ENCODE measurements around the gene AQP11. TPM values are rescaled to one million over a fixed set of nuclear protein-coding genes. Genes with fewer than 3 reads are reported as not detected.

Gene AQP11
- polyA plus RNA-seq, 1 of the 3 experiments (the other 2 are of a cell fraction): 1.8 TPM

DNA sequence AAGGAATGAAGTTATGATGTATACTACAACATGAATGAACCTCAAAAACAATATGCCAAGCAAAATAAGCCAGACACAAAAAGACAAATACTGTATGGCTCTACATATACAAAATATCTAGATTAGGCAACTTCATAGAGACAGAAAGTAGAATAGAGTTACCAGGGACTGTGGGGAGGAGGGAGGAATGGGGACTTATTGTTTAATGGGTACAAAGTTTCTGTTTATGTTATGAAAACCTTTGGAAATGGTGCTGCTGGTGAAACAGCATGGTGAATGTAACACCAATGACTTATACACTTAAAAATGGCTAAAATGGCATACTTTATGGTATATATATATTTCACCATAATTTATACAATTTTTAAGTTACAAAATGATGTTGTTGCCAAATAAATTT is 4.1 kb downstream of the AQP11 start:
- ChIA-PET POLR2A (no interaction called here), CTCF (interaction anchor here (1.7 kb wide), 1 partner anchor 46 kb away, joined by 5 read pairs; no protein-coding TSS in a partner anchor)
- no peak overlapping the region for H3K9ac ChIP-seq
- no peak for DNase-seq
- no peak overlapping the region for H3K4me3 ChIP-seq (ENCODE audit: low read depth in 2 of 2, low read length in 1 of 2)
- no peaks in the 10 kb centered on the region for H3K27me3 ChIP-seq (ENCODE audit: insufficient read depth)
- no peaks in the 10 kb centered on the region for H4K20me1 ChIP-seq (ENCODE audit: insufficient read depth)
- no peak for TF ChIP-seq ELF1 (IDR thresholded peaks at IDR 0.05)
- no peak for TF ChIP-seq TAF1 (IDR thresholded peaks at IDR 0.05; ENCODE audit: borderline replicate concordance, low read depth, low read length)
- TF ChIP-seq GABPA (IDR thresholded peaks at IDR 0.05; ENCODE audit: low read depth): no peak
- TF ChIP-seq FOSL2 (IDR thresholded peaks at IDR 0.05; ENCODE audit: borderline replicate concordance, low read depth): no peak
- TF ChIP-seq RFX5 (IDR thresholded peaks at IDR 0.05; ENCODE audit: low read length): no peak
- TF ChIP-seq GATA2 (CRISPR knock-in tag; IDR thresholded peaks at IDR 0.05): no peak
- TF ChIP-seq SIN3A (IDR thresholded peaks at IDR 0.05; ENCODE audit: borderline replicate concordance, low read depth, low read length): no peak
- TF ChIP-seq, protein P1, sequence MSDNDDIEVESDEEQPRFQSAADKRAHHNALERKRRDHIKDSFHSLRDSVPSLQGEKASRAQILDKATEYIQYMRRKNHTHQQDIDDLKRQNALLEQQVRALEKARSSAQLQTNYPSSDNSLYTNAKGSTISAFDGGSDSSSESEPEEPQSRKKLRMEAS (IDR thresholded peaks at IDR 0.05; ENCODE audit: low read depth): no peak
- TF ChIP-seq SMC3 (IDR thresholded peaks at IDR 0.05; ENCODE audit: low read depth, low read length): no peak
- no peak for TF ChIP-seq MXI1 (IDR thresholded peaks at IDR 0.05; ENCODE audit: low read depth, low read length)
- TF ChIP-seq NFIC (IDR thresholded peaks at IDR 0.05; ENCODE audit: borderline replicate concordance): no peak
- no peak for TF ChIP-seq NRF1 (IDR thresholded peaks at IDR 0.05; ENCODE audit: low read depth, low read length)
- TF ChIP-seq, protein P2, sequence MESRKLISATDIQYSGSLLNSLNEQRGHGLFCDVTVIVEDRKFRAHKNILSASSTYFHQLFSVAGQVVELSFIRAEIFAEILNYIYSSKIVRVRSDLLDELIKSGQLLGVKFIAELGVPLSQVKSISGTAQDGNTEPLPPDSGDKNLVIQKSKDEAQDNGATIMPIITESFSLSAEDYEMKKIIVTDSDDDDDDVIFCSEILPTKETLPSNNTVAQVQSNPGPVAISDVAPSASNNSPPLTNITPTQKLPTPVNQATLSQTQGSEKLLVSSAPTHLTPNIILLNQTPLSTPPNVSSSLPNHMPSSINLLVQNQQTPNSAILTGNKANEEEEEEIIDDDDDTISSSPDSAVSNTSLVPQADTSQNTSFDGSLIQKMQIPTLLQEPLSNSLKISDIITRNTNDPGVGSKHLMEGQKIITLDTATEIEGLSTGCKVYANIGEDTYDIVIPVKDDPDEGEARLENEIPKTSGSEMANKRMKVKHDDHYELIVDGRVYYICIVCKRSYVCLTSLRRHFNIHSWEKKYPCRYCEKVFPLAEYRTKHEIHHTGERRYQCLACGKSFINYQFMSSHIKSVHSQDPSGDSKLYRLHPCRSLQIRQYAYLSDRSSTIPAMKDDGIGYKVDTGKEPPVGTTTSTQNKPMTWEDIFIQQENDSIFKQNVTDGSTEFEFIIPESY (IDR thresholded peaks at IDR 0.05; ENCODE audit: borderline replicate concordance, low read depth): no peak
- no peak for TF ChIP-seq RAD21 (IDR thresholded peaks at IDR 0.05; ENCODE audit: low read length)
- no peak for TF ChIP-seq TEAD4 (IDR thresholded peaks at IDR 0.05; ENCODE audit: borderline replicate concordance, insufficient read depth)
- TF ChIP-seq CHD2 (IDR thresholded peaks at IDR 0.05; ENCODE audit: low read length, partially characterized antibody): no peak
- TF ChIP-seq RCOR1 (IDR thresholded peaks at IDR 0.05; ENCODE audit: low read length): no peak
- no peak for TF ChIP-seq MEF2A (IDR thresholded peaks at IDR 0.05; ENCODE audit: borderline replicate concordance, low read depth)
- no peak for TF ChIP-seq FOXM1 (IDR thresholded peaks at IDR 0.05; ENCODE audit: low read depth)
- no peak for TF ChIP-seq EP300 (IDR thresholded peaks at IDR 0.05; ENCODE audit: borderline replicate concordance in 1 of 2, low read depth in 1 of 2, low read length in 1 of 2)
- H3K79me2 ChIP-seq (ENCODE audit: insufficient read depth): no peaks in the 10 kb centered on the region
- no peaks in the 10 kb centered on the region for H3F3A ChIP-seq (replicated peaks; ENCODE audit: insufficient read depth)
- no peak overlapping the region for H3K4me2 ChIP-seq
- no peak overlapping the region for H2AFZ ChIP-seq (ENCODE audit: low read depth)
- H3K4me1 ChIP-seq (ENCODE audit: control insufficient read depth in 1 of 2, insufficient read depth in 2 of 2, low read depth in 1 of 2, low read length in 1 of 2): peaks cover 0 to 11% of the 10 kb centered on the region in 2 experiments; a peak in 1 of 4 replicates
- H3K27ac ChIP-seq (ENCODE audit: low read depth in 2 of 2, low read length in 1 of 2): no peak overlapping the region
- H3K9me3 ChIP-seq: no peaks in the 10 kb centered on the region
- H3K36me3 ChIP-seq (replicated peaks in 1 of 2; ENCODE audit: control insufficient read depth in 1 of 2, insufficient read depth in 2 of 2, low read length in 1 of 2): peaks cover 0 to 7% of the 10 kb centered on the region in 2 experiments
- no peaks in the 10 kb centered on the region for H3K9me2 ChIP-seq
